Measurements from ENCODE around the gene CREBRF. TPM values are rescaled to one million over a fixed set of nuclear protein-coding genes. Genes with fewer than 3 reads are reported as not detected.
"Not testable (repeated sequence)": the region's sequence is repeated elsewhere in the genome, so short reads cannot be mapped to it uniquely, and the experiment has no call there.

CREBRF gene
- total and polyA plus RNA-seq, 2 experiments from 2014 or later, result 3.2 to 14.6 TPM

DNA sequence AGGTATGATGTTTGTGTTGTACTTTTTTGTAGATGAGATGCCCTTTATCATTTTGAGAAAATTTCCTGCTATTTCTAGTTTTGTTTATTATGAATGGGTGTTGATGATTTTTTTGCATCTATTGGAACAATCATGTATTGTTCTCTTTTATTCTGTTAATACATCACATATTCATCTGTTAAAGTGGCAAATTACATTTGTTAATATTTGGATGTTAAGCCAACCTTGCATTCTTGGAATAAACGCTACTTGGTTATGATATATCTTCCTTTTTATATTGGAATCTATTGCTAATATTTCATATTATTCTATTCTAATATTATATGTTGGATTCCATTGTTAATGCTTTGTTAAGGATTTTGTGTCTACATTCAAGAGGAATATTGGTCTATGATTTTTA, 63.6 kb downstream of the CREBRF start:
- Histone ChIP-seq H3K27ac (no peak overlapping the region), H3K4me3 (no peak overlapping the region), H3K27me3 (replicated peaks; ENCODE audit: insufficient read depth) (no peaks in the 10 kb centered on the region), H3K4me2 (ENCODE audit: unreplicated experiment) (no peak overlapping the region), H4K20me1 (ENCODE audit: insufficient read depth) (no peaks in the 10 kb centered on the region), H3K9ac (no peak overlapping the region), H3K79me2 (ENCODE audit: insufficient read depth) (no peaks in the 10 kb centered on the region), H2AFZ (no peak overlapping the region), H3F3A (ENCODE audit: insufficient read depth) (no peaks in the 10 kb centered on the region), H3K9me3 (ENCODE audit: low read depth) (no peaks in the 10 kb centered on the region), H3K36me3 (ENCODE audit: low read depth) (peaks cover 12% of the 10 kb centered on the region; the same call in 1 of the 2 replicates), H3K4me1 (ENCODE audit: insufficient read depth) (no peaks in the 10 kb centered on the region), H3K9me2 (ENCODE audit: insufficient read depth) (no peaks in the 10 kb centered on the region)
- no peak for DNase-seq
- in situ Hi-C loops (cut with MboI), result no loop called here
- WGBS, 2 experiments (ENCODE audit: low coverage in 1 of 2, low lambda C conversion rate in 2 of 2, missing lambda C conversion rate in 2 of 2), result 83 to 95% methylated on average over 1 of the region's 1 CpG
- no peak for TF ChIP-seq EZH2 (IDR thresholded peaks at IDR 0.05; ENCODE audit: insufficient read depth, poor library complexity, severe bottlenecking)
- no peak for TF ChIP-seq EZH2phosphoT487 (IDR thresholded peaks at IDR 0.05; ENCODE audit: insufficient read depth, low read depth)

DNA sequence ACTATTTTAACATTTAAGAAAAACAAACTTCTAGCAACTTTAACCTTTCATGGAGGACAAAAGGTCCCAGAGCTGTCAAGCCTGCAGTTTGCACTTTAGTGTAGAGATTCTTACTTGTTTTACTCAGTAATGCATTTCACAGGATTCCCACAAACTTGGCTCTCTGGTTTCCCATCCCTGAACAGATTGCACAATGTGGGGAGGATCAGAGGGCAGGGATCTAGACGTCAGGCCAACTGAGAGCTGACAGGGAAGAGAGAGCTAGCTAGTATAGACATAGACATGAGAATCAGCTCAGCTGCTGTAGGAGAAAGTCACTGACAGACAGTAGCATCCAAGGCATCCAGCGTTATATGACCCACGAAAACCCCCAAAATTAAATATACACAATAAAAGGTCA, 67.3 kb downstream of the CREBRF start:
- H3K9me3 ChIP-seq (ENCODE audit: low read depth), result no peaks in the 10 kb centered on the region
- H3K9me2 ChIP-seq (ENCODE audit: insufficient read depth), result no peaks in the 10 kb centered on the region
- DNase-seq, result peak; percentile 38
- no peak overlapping the region for H3K27ac ChIP-seq
- in situ Hi-C loops (cut with MboI), result no loop called here
- no peak overlapping the region for H2AFZ ChIP-seq
- H3K4me2 ChIP-seq (ENCODE audit: unreplicated experiment), result no peak overlapping the region
- no peaks in the 10 kb centered on the region for H3K4me1 ChIP-seq (ENCODE audit: insufficient read depth)
- no peak overlapping the region for H3K4me3 ChIP-seq
- H4K20me1 ChIP-seq (ENCODE audit: insufficient read depth), result no peaks in the 10 kb centered on the region
- no peaks in the 10 kb centered on the region for H3K79me2 ChIP-seq (ENCODE audit: insufficient read depth)
- 75 to 81% methylated on average over 3 of the region's 3 CpGs for WGBS, 2 experiments (ENCODE audit: low coverage in 1 of 2, low lambda C conversion rate in 2 of 2, missing lambda C conversion rate in 2 of 2)
- H3F3A ChIP-seq (ENCODE audit: insufficient read depth), result no peaks in the 10 kb centered on the region; the same call in 1 of the 2 replicates
- H3K9ac ChIP-seq, result no peak overlapping the region
- TF ChIP-seq EZH2phosphoT487 (IDR thresholded peaks at IDR 0.05; ENCODE audit: insufficient read depth, low read depth) (no peak), EZH2 (IDR thresholded peaks at IDR 0.05; ENCODE audit: insufficient read depth, poor library complexity, severe bottlenecking) (no peak)
- H3K36me3 ChIP-seq (ENCODE audit: low read depth), result peaks cover 12% of the 10 kb centered on the region; the same call in 1 of the 2 replicates
- no peaks in the 10 kb centered on the region for H3K27me3 ChIP-seq (replicated peaks; ENCODE audit: insufficient read depth)

DNA sequence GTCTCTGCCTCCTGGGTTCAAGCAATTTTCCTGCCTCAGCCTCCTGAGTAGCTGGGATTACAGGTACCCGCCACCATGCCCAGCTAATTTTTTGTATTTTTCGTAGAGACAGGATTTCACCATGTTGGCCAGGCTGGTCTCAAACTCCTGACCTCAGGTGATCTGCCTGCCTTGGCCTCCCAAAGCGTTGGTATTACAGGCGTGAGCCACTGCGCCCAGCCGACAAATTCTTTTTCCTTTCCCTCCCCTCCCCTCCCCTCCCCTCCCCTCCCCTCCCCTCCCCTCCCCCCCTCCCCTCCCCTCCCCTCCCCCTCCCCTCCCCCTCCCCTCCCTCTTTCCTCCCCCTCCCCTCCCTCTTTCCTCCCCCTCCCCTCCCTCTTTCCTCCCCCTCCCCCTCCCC, 76.0 kb downstream of the CREBRF start:
- not testable (repeated sequence) for H3K4me2 ChIP-seq (ENCODE audit: unreplicated experiment); H3K9me3 ChIP-seq (ENCODE audit: low read depth); H3K9me2 ChIP-seq (ENCODE audit: insufficient read depth); H3K9ac ChIP-seq; H4K20me1 ChIP-seq (ENCODE audit: insufficient read depth); H3K27ac ChIP-seq; H2AFZ ChIP-seq; H3K27me3 ChIP-seq (replicated peaks; ENCODE audit: insufficient read depth); H3K4me1 ChIP-seq (ENCODE audit: insufficient read depth); H3K36me3 ChIP-seq (ENCODE audit: low read depth); DNase-seq; H3K4me3 ChIP-seq; H3K79me2 ChIP-seq (ENCODE audit: insufficient read depth); H3F3A ChIP-seq (ENCODE audit: insufficient read depth)
- in situ Hi-C loops (cut with MboI), result loop anchor here (25.0 kb wide), 1 partner anchor 420 kb away; no protein-coding TSS in a partner anchor
- WGBS, 2 experiments (ENCODE audit: low coverage in 1 of 2, low lambda C conversion rate in 2 of 2, missing lambda C conversion rate in 2 of 2), result 84 to 88% methylated on average over 2 to 6 of the region's 6 CpGs

- H3K9me2 ChIP-seq (ENCODE audit: insufficient read depth), result no peaks in the 10 kb centered on the region
- no peak overlapping the region for H3K4me2 ChIP-seq (ENCODE audit: unreplicated experiment)
- DNase-seq, result no peak
These were observed 82.6 kb downstream of the CREBRF start for GRCh38 chr5:173138707-173139106.

DNA sequence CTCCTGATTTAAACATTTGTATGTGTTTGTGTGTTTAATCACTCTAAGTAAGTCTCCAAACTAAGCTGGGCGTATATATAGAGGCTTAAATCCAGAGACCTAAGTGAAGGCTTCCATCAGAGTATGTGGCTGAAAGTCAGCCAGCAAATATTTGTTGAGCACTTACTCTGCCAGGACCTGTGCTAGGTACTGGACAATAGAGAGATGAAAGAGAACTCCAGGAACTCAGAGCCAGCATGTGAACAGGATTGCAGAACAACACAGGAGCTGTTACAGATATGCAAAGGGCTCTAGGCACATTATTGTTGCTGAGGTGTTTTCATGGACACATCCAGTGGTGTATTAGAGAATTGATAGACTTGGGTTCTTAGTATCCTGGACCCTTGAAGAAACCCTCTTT, 83.5 kb downstream of the CREBRF start:
- H3K36me3 ChIP-seq (ENCODE audit: low read depth), result no peaks in the 10 kb centered on the region
- no peaks in the 10 kb centered on the region for H3K27me3 ChIP-seq (replicated peaks; ENCODE audit: insufficient read depth)
- H3K4me1 ChIP-seq (ENCODE audit: insufficient read depth), result no peaks in the 10 kb centered on the region
- TF ChIP-seq EZH2 (IDR thresholded peaks at IDR 0.05; ENCODE audit: insufficient read depth, poor library complexity, severe bottlenecking), result no peak
- TF ChIP-seq EZH2phosphoT487 (IDR thresholded peaks at IDR 0.05; ENCODE audit: insufficient read depth, low read depth), result no peak
- no peak overlapping the region for H3K9ac ChIP-seq
- H3K4me3 ChIP-seq, result no peak overlapping the region
- no peak for DNase-seq
- H3K9me3 ChIP-seq (ENCODE audit: low read depth), result no peaks in the 10 kb centered on the region
- no peaks in the 10 kb centered on the region for H3K79me2 ChIP-seq (ENCODE audit: insufficient read depth)
- 82 to 97% methylated on average over 1 of the region's 1 CpG for WGBS, 2 experiments (ENCODE audit: low coverage in 1 of 2, low lambda C conversion rate in 2 of 2, missing lambda C conversion rate in 2 of 2)
- H2AFZ ChIP-seq, result no peak overlapping the region
- no peak overlapping the region for H3K4me2 ChIP-seq (ENCODE audit: unreplicated experiment)
- H3F3A ChIP-seq (ENCODE audit: insufficient read depth), result no peaks in the 10 kb centered on the region
- no peaks in the 10 kb centered on the region for H4K20me1 ChIP-seq (ENCODE audit: insufficient read depth)
- no peaks in the 10 kb centered on the region for H3K9me2 ChIP-seq (ENCODE audit: insufficient read depth)
- no peak overlapping the region for H3K27ac ChIP-seq
- in situ Hi-C loops (cut with MboI), result loop anchor here (10.0 to 25.0 kb wide), 2 partner anchors 155 to 427 kb away; partner anchors contain the start of gene ATP6V0E1

More at GRCh38 chr5:173138707-173139106, 82.6 kb downstream of the CREBRF start:
- Histone ChIP-seq H3K4me3 (no peak overlapping the region), H3K9me3 (ENCODE audit: low read depth) (no peaks in the 10 kb centered on the region), H3K9ac (no peak overlapping the region), H3K27me3 (replicated peaks; ENCODE audit: insufficient read depth) (no peaks in the 10 kb centered on the region), H3F3A (ENCODE audit: insufficient read depth) (no peaks in the 10 kb centered on the region), H3K27ac (no peak overlapping the region), H3K4me1 (ENCODE audit: insufficient read depth) (no peaks in the 10 kb centered on the region), H3K36me3 (ENCODE audit: low read depth) (no peaks in the 10 kb centered on the region), H4K20me1 (ENCODE audit: insufficient read depth) (no peaks in the 10 kb centered on the region), H3K79me2 (ENCODE audit: insufficient read depth) (no peaks in the 10 kb centered on the region), H2AFZ (no peak overlapping the region)
- 87% methylated on average over 3 of the region's 3 CpGs for WGBS, 2 experiments (ENCODE audit: low coverage in 1 of 2, low lambda C conversion rate in 2 of 2, missing lambda C conversion rate in 2 of 2)
- in situ Hi-C loops (cut with MboI), result loop anchor here (25.0 kb wide), 1 partner anchor 426 kb away; no protein-coding TSS in a partner anchor
- TF ChIP-seq EZH2phosphoT487 (IDR thresholded peaks at IDR 0.05; ENCODE audit: insufficient read depth, low read depth), result no peak
- no peak for TF ChIP-seq EZH2 (IDR thresholded peaks at IDR 0.05; ENCODE audit: insufficient read depth, poor library complexity, severe bottlenecking)

All from GM23248 (cell line).